GM12878 (cell line): ENCODE results near the gene MTA3. TPM values are rescaled to one million over a fixed set of nuclear protein-coding genes. Genes with fewer than 3 reads are reported as not detected.

Experiments used
- ATAC-seq: fragments of 200-7000 bp; cut with Tn5 transposase; 3 replicates; pipeline ENCODE4 v1.9.1; 2020; ENCODE audit warnings: mild to moderate bottlenecking, moderate library complexity
- BruUV-seq: library from RNA; stranded (reverse); fragments of 400-500 nt; replicated peaks from 2 replicates; lab custom pipeline; 2021; lab: Mats Ljungman, UMichigan
- CTCF ChIA-PET: fragments of 300-600 bp; sonication (Branson Sonifier 250); formaldehyde crosslinking; extraction: SDS; loops from one replicate; lab custom pipeline; 2021; ENCODE audit warnings: inconsistent platforms; lab: Yijun Ruan, JAX
- POLR2A ChIA-PET: fragments of 350-600 bp; formaldehyde crosslinking; extraction: SDS; loops from one replicate; lab custom pipeline; 2021; ENCODE audit warnings: inconsistent platforms; lab: Charles Lee
- RAD21 ChIA-PET: fragments of 300-600 bp; sonication (Branson Sonifier 250); formaldehyde crosslinking; loops from one replicate; lab custom pipeline; 2023; ENCODE audit warnings: antibody characterized with exemption; ENCODE audit not compliant: unreplicated experiment; lab: Charles Lee
- SMC1A ChIA-PET: fragments of 300-600 bp; sonication (Branson Sonifier 250); formaldehyde crosslinking; loops from one replicate; lab custom pipeline; 2023; ENCODE audit not compliant: unreplicated experiment, uncharacterized antibody; lab: Charles Lee
- DNase-seq: peaks from one replicate; pipeline ENCODE4 v3.0.0-alpha.2; 2011; ENCODE audit warnings: low read depth, low spot score
- FAIRE-seq: peaks from 3 replicates; lab custom pipeline; 2011; peaks lifted over from hg19 to GRCh38; lab: Jason Lieb, UNC
- H2AFZ ChIP-seq: 2 replicates; pipeline ENCODE4 v1.6.0; 2011; ENCODE audit warnings: low read depth, low read length, control low read depth; ENCODE audit not compliant: control insufficient read depth
- H3K27ac ChIP-seq: 2 replicates; pipeline ENCODE4 v1.5.1; 2011; ENCODE audit warnings: control low read depth; ENCODE audit not compliant: control insufficient read depth, insufficient read depth
- H3K27me3 ChIP-seq, 2 experiments: replicated peaks in 1 of 2; 2 replicates each; pipeline versions ENCODE4 v1.6.0 to v1.6.1; 2011; ENCODE audit warnings: low read length in 1 of 2; ENCODE audit not compliant: control insufficient read depth in 2 of 2, insufficient read depth in 2 of 2
- H3K36me3 ChIP-seq, 2 experiments: 2 replicates each; pipeline ENCODE4 v1.5.1; 2011; ENCODE audit warnings: low read length in 1 of 2; ENCODE audit not compliant: control insufficient read depth in 2 of 2, insufficient read depth in 2 of 2
- H3K4me1 ChIP-seq: 2 replicates; pipeline ENCODE4 v1.6.1; 2011; ENCODE audit warnings: mild to moderate bottlenecking, low read length, moderate library complexity, mixed read lengths; ENCODE audit not compliant: control insufficient read depth, insufficient read depth
- H3K4me2 ChIP-seq: 2 replicates; pipeline ENCODE4 v1.6.0; 2011; ENCODE audit warnings: control low read depth; ENCODE audit not compliant: control insufficient read depth, insufficient read depth
- H3K4me3 ChIP-seq: fragments of 200-600 bp; sonication (generic); 2 replicates; pipeline ENCODE4 v1.5.1; 2016
- H3K79me2 ChIP-seq: 2 replicates; pipeline ENCODE4 v1.6.0; 2011; ENCODE audit warnings: low read length; ENCODE audit not compliant: control insufficient read depth, insufficient read depth
- H3K9ac ChIP-seq: 2 replicates; pipeline ENCODE4 v1.8.0; 2011; ENCODE audit warnings: low read length, control low read depth, mixed read lengths; ENCODE audit not compliant: control insufficient read depth, insufficient read depth
- H3K9me3 ChIP-seq: replicated peaks from 3 replicates; pipeline ENCODE4 v1.5.1; 2011; ENCODE audit warnings: mild to moderate bottlenecking, low read length; ENCODE audit not compliant: control insufficient read depth, insufficient read depth
- H4K20me1 ChIP-seq: 2 replicates; pipeline ENCODE4 v1.6.0; 2011; ENCODE audit not compliant: control insufficient read depth, insufficient read depth
- BCLAF1 ChIP-seq: fragments of 450-650 bp; IDR thresholded peaks from 2 replicates; pipeline ENCODE4 v1.6.1; 2017; ENCODE audit warnings: antibody characterized with exemption, mild to moderate bottlenecking, moderate library complexity
- CBFB ChIP-seq: IDR thresholded peaks from 2 replicates; pipeline ENCODE4 v1.6.1; 2016; ENCODE audit warnings: antibody characterized with exemption, low read depth
- CEBPZ ChIP-seq: fragments of 150-350 bp; IDR thresholded peaks from 2 replicates; pipeline ENCODE4 v1.6.1; 2016; ENCODE audit warnings: low read depth, low read length
- CHD2 ChIP-seq: IDR thresholded peaks from 2 replicates; pipeline ENCODE4 v1.6.1; 2011; ENCODE audit warnings: low read depth, low read length, improper control_type of control experiment, borderline replicate concordance
- E2F8 ChIP-seq: fragments of 450-650 bp; IDR thresholded peaks from 2 replicates; pipeline ENCODE4 v1.6.1; 2018; ENCODE audit warnings: mild to moderate bottlenecking, low read depth, moderate library complexity; ENCODE audit not compliant: partially characterized antibody
- JUNB ChIP-seq: IDR thresholded peaks from 2 replicates; pipeline ENCODE4 v1.6.1; 2016; ENCODE audit warnings: antibody characterized with exemption, mild to moderate bottlenecking
- MEF2A ChIP-seq: IDR thresholded peaks from 2 replicates; pipeline ENCODE4 v1.6.1; 2011; ENCODE audit warnings: low read depth, mild to moderate bottlenecking, low read length, moderate library complexity; ENCODE audit not compliant: insufficient read depth
- RAD51 ChIP-seq: fragments of 450-650 bp; IDR thresholded peaks from 2 replicates; pipeline ENCODE4 v1.6.1; 2016; ENCODE audit warnings: moderate library complexity, mild to moderate bottlenecking, inconsistent platforms
- SREBF2 ChIP-seq: IDR thresholded peaks from 2 replicates; pipeline ENCODE4 v1.6.1; 2012; ENCODE audit warnings: mild to moderate bottlenecking, low read length
- SUPT20H ChIP-seq: IDR thresholded peaks from 2 replicates; pipeline ENCODE4 v1.6.1; 2011; ENCODE audit warnings: low read depth, mild to moderate bottlenecking, low read length, moderate library complexity, borderline replicate concordance; ENCODE audit not compliant: control insufficient read depth
- WRNIP1 ChIP-seq: IDR thresholded peaks from 2 replicates; pipeline ENCODE4 v1.6.1; 2011; ENCODE audit warnings: low read depth, low read length, improper control_type of control experiment, borderline replicate concordance
- ZNF384 ChIP-seq: IDR thresholded peaks from 2 replicates; pipeline ENCODE4 v1.6.1; 2012; ENCODE audit warnings: low read depth, mild to moderate bottlenecking, low read length, improper control_type of control experiment, borderline replicate concordance
- WGBS: methylation state at CpG from one replicate; pipeline ENCODE4 v1.1.6; 2016; ENCODE audit warnings: low lambda C conversion rate; ENCODE audit not compliant: insufficient replicate concordance, insufficient coverage; ENCODE audit errors: missing lambda C conversion rate; 5-methylcytosine and 5-hydroxymethylcytosine counted together
- in situ Hi-C: fragments of 300-500 bp; cut with MboI; formaldehyde crosslinking; loops from 9 replicates; pipeline ENCODE4 v1.14.3; 2018; ENCODE audit warnings: mixed read lengths
- intact Hi-C: fragments of 100-400 bp; cut with micrococcal nuclease; formaldehyde crosslinking; loops from one replicate; pipeline ENCODE4 v1.14.2; 2022; ENCODE audit not compliant: unreplicated experiment
- polyA plus RNA-seq, 11 experiments: library from polyadenylated mRNA; depleted of rRNA in 4 of 11; unstranded in 6 of 11; stranded (reverse) in 5 of 11; fragments of >200 nt; fragmentation: Nextera tagmentation in 4 of 11; fragmentation: Illumina TruSeq in 1 of 11; extraction: Ambion mirVana in 4 of 11; extraction: Trizol in 1 of 11; gene quantifications; 1 replicate in 1 of 11; 2 replicates in 10 of 11; pipeline versions ENCODE4 v1.2.1 to v1.2.3, GENCODE V29; 2011 to 2016; ENCODE audit warnings: inconsistent platforms in 2 of 11, missing spikeins in 2 of 11, low read depth in 1 of 11
- total RNA-seq, 4 experiments: library from RNA; depleted of rRNA in 3 of 4; stranded (reverse); fragments of >200 nt in 3 of 4; fragmentation: Illumina TruSeq in 1 of 4; extraction: Trizol in 1 of 4; gene quantifications; 2 replicates each; pipeline versions ENCODE4 v1.2.1 to v1.2.3, GENCODE V29; 2013 to 2021
- TF ChIP-seq, protein P1 (sequence below): fragments of 450-650 bp; IDR thresholded peaks from 2 replicates; pipeline ENCODE4 v1.6.1; 2017; ENCODE audit warnings: borderline replicate concordance

MTA3 gene
- total and polyA plus RNA-seq, 10 of the 15 experiments (the other 5 are each of a cell fraction or from before 2014, with no cell fraction given) = 17.6 to 45.5 (median 26.5) TPM

GRCh38 chr2:42569883-42570282 is 1.5 kb downstream of the MTA3 start:
- no peaks in the 10 kb centered on the region for H4K20me1 ChIP-seq
- FAIRE-seq = no peak
- DNase-seq = no peak
- WGBS = 74% methylated on average over 4 of the region's 4 CpGs
- ATAC-seq = no peak
- H3K27ac ChIP-seq = peak overlapping the region; percentile 80; the same call in 1 of the 2 replicates
- peaks cover 0 to 3% of the 10 kb centered on the region in 2 experiments; a peak in 1 of 4 replicates for H3K36me3 ChIP-seq
- peak overlapping the region; percentile 39 for H3K4me2 ChIP-seq
- in situ Hi-C loops (no loop called here), intact Hi-C loops (no loop called here)
- no peak overlapping the region for H2AFZ ChIP-seq
- ChIA-PET SMC1A (interaction anchor here (0.7 to 1.2 kb wide), 4 partner anchors 16 to 69 kb away, joined by 3 to 5 read pairs (median 3); no protein-coding TSS in a partner anchor), RAD21 (interaction anchor here (0.6 to 1.6 kb wide), 3 partner anchors 29 to 126 kb away, joined by 3 to 7 read pairs (median 5); no protein-coding TSS in a partner anchor), CTCF (interaction anchor here (0.9 to 1.2 kb wide), 2 partner anchors 30 to 69 kb away, joined by 3 read pairs; no protein-coding TSS in a partner anchor), POLR2A (interaction anchor here (1.0 to 2.0 kb wide), 2 partner anchors 8 to 29 kb away, joined by 3 to 6 read pairs; no protein-coding TSS in a partner anchor)
- H3K79me2 ChIP-seq = peaks cover 26% of the 10 kb centered on the region
- BruUV-seq = no TSS peak
- no peaks in the 10 kb centered on the region for H3K27me3 ChIP-seq
- H3K4me1 ChIP-seq = peaks cover 26% of the 10 kb centered on the region
- no peaks in the 10 kb centered on the region for H3K9me3 ChIP-seq
- H3K4me3 ChIP-seq = peak overlapping the region; percentile 76
- peak overlapping the region; percentile 84 for H3K9ac ChIP-seq
- TF ChIP-seq ZNF384 = no peak
- no peak for TF ChIP-seq RAD51
- no peak for TF ChIP-seq CEBPZ
- no peak for TF ChIP-seq BCLAF1
- TF ChIP-seq, protein P1, sequence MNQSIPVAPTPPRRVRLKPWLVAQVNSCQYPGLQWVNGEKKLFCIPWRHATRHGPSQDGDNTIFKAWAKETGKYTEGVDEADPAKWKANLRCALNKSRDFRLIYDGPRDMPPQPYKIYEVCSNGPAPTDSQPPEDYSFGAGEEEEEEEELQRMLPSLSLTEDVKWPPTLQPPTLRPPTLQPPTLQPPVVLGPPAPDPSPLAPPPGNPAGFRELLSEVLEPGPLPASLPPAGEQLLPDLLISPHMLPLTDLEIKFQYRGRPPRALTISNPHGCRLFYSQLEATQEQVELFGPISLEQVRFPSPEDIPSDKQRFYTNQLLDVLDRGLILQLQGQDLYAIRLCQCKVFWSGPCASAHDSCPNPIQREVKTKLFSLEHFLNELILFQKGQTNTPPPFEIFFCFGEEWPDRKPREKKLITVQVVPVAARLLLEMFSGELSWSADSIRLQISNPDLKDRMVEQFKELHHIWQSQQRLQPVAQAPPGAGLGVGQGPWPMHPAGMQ = no peak
- no peak for TF ChIP-seq E2F8
- no peak for TF ChIP-seq CBFB
- no peak for TF ChIP-seq SREBF2
- TF ChIP-seq MEF2A = no peak
- TF ChIP-seq SUPT20H = no peak
- TF ChIP-seq WRNIP1 = no peak
- no peak for TF ChIP-seq JUNB
- no peak for TF ChIP-seq CHD2
